ENCODE measurements around the gene RPN2.

RPN2 gene

DNA sequence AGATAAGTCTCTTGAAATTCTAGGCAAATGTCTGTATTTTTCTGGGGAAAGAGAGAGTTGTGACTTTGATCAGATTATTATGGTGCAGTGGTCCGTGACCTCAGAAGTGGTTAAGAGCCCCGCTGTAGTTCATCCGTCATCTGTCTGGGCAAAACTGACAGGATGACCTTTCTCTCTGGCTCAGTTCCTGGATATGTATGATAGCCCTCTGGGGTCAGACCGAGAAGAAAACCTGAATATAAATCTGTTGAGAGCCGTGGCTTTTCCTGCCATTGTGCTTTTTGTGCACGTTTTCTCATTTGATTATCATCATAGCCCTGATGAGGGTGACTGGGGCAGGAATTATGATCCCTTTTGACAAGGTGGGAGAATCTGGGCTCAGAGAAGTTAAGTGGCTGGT is 55.9 kb downstream of the RPN2 start:
- peaks cover 90% of the 10 kb centered on the region for H3K36me3 ChIP-seq (ENCODE audit: control insufficient read depth, low read depth, low read length)

DNA sequence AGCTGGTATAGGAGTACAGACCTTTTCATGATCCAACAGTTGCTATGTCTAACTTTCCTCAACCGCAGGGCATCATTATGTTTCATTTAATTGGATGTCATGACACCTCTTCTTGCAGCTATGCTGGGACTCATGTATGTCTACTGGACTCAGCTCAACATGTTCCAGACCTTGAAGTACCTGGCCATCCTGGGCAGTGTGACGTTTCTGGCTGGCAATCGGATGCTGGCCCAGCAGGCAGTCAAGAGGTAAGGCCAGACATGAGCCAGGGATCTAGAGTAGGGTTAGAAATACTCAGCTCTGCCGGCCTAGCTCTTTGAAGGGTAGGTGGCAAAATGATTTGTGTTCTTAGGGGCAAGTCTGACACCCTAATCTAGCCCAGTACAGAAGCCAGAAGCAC is 57.3 kb downstream of the RPN2 start:
- H3K27me3 ChIP-seq (ENCODE audit: control insufficient read depth, insufficient read depth, low read length) = no peaks in the 10 kb centered on the region
- no peaks in the 10 kb centered on the region for H3K9me3 ChIP-seq (ENCODE audit: control insufficient read depth, low read depth, low read length)
- H3K27ac ChIP-seq (ENCODE audit: low read length) = no peak overlapping the region
- peaks cover 93% of the 10 kb centered on the region for H3K36me3 ChIP-seq (ENCODE audit: control insufficient read depth, low read depth, low read length)
- H3K4me3 ChIP-seq (ENCODE audit: low read length) = no peak overlapping the region
- H3K4me1 ChIP-seq (ENCODE audit: control insufficient read depth, low read depth, low read length) = no peaks in the 10 kb centered on the region
- H3K9ac ChIP-seq (ENCODE audit: low read length) = no peak overlapping the region

More for the DNA sequence above, 55.9 kb downstream of the RPN2 start:
- no peak overlapping the region for H3K4me3 ChIP-seq (ENCODE audit: low read length)
- no peaks in the 10 kb centered on the region for H3K27me3 ChIP-seq (ENCODE audit: control insufficient read depth, insufficient read depth, low read length)
- peaks cover 7% of the 10 kb centered on the region for H3K4me1 ChIP-seq (ENCODE audit: control insufficient read depth, low read depth, low read length)
- no peak overlapping the region for H3K27ac ChIP-seq (ENCODE audit: low read length)
- H3K9ac ChIP-seq (ENCODE audit: low read length) = no peak overlapping the region
- no peaks in the 10 kb centered on the region for H3K9me3 ChIP-seq (ENCODE audit: control insufficient read depth, low read depth, low read length)

DNA sequence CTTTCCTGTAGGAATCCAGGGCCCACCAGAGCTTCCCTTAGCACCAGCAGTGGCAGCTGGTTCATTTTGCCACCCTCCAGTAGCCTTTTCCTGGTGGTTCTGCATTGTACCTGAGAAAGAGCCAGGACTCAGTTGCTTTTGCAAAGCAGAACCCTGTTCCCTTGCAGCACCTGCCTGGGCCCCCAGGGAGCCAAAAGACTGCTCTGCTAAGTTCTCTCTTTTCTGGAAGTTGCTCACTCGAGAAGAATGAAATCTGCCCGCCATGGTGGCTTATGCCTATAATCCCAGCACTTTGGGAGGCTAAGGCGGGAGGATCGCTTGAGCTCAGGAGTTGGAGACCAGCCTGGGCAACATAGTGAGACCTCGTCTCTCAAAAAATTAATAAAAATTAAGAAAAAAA is 58.5 kb downstream of the RPN2 start:
- peaks cover 95% of the 10 kb centered on the region for H3K36me3 ChIP-seq (ENCODE audit: control insufficient read depth, low read depth, low read length)
- H3K4me1 ChIP-seq (ENCODE audit: control insufficient read depth, low read depth, low read length) = no peaks in the 10 kb centered on the region
- no peak overlapping the region for H3K9ac ChIP-seq (ENCODE audit: low read length)
- no peaks in the 10 kb centered on the region for H3K9me3 ChIP-seq (ENCODE audit: control insufficient read depth, low read depth, low read length)
- H3K27ac ChIP-seq (ENCODE audit: low read length) = no peak overlapping the region
- H3K27me3 ChIP-seq (ENCODE audit: control insufficient read depth, insufficient read depth, low read length) = no peaks in the 10 kb centered on the region
- no peak overlapping the region for H3K4me3 ChIP-seq (ENCODE audit: low read length)

DNA sequence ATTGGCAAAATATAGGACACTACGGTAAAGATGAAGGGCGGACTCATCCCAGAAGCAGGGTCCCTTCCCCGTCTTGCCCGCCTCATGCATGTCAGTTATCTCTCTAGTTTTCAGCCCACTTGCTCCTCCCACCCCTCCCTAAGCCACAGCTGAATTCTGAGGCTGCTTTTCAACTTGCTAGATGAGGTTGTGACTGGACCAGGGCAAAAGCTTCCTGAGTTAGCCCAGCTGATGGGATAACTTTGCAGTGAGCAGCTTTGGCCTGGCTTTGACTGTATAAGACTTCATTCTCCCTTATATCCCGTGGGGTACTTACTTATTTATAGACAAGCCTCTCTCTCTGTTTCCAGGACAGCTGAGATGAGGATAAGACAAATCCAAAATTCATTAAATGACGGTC is 59.3 kb downstream of the RPN2 start:
- H3K9ac ChIP-seq (ENCODE audit: low read length) = no peak overlapping the region
- H3K4me3 ChIP-seq (ENCODE audit: low read length) = no peak overlapping the region
- H3K36me3 ChIP-seq (ENCODE audit: control insufficient read depth, low read depth, low read length) = peaks cover 95% of the 10 kb centered on the region
- H3K9me3 ChIP-seq (ENCODE audit: control insufficient read depth, low read depth, low read length) = no peaks in the 10 kb centered on the region
- H3K27me3 ChIP-seq (ENCODE audit: control insufficient read depth, insufficient read depth, low read length) = no peaks in the 10 kb centered on the region
- no peak overlapping the region for H3K27ac ChIP-seq (ENCODE audit: low read length)
- H3K4me1 ChIP-seq (ENCODE audit: control insufficient read depth, low read depth, low read length) = no peaks in the 10 kb centered on the region

DNA sequence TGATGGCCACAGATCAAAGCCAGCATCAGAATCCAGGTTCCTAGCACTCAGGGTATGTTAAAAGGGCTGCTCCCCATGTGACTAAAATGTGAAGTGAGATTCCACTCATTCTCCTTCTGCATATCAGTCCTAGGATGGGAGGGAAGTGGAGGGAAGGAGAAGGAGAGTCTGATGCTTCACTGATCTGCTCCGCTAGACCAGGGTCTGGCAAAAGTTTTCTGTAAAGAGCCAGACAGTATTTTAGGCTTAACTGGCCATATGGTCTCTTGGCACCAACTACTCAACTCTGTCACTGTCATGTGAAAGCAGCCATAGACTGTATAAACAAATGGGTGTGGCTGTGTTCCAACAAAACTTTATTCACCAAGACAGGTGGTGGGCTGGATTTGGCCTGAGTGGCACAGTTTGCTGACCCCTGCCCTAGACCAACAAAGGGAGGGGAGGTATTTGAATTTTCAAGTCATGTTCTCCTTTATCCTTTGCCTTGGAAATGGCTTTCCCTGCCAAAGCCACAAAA is 59.9 kb downstream of the RPN2 start:
- Histone ChIP-seq H3K4me3 (ENCODE audit: low read length) (no peak overlapping the region), H3K36me3 (ENCODE audit: control insufficient read depth, low read depth, low read length) (peaks cover 95% of the 10 kb centered on the region), H3K27me3 (ENCODE audit: control insufficient read depth, insufficient read depth, low read length) (no peaks in the 10 kb centered on the region), H3K4me1 (ENCODE audit: control insufficient read depth, low read depth, low read length) (no peaks in the 10 kb centered on the region), H3K9ac (ENCODE audit: low read length) (no peak overlapping the region), H3K9me3 (ENCODE audit: control insufficient read depth, low read depth, low read length) (no peaks in the 10 kb centered on the region), H3K27ac (ENCODE audit: low read length) (no peak overlapping the region)

DNA sequence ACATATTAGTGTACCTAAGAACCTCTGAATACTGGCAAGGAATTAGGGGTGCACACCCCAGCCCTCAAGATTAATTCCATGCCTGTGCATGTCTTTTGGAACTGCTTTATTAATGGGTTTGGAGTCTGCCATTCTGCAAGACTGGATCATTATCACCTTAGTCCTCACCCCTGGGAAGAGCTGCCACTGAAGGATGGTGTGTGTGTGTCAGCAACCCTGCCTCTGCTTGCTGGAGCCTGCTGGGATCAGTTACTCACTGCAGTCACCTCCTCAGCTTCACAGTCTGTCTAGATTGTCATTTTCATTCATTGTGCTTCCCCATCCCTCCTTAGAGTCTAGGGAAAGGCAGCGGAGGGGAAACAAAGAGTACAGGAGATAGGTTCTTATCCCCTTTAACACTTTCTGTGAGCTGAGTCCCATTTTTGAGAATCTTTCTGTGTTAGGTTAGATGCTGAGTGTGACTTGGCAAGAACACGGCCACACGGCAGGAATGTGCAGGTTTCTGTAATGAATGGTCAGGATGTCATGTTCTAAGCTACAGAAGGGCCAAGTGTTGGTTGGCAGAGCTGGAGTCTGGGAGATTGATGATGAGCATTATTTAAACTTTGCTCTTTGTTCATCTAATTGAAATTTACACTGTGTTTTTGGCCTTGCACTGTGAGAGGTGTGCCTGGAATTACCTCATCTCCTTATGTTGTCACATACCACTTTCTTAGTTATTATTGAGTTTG is 61.4 kb downstream of the RPN2 start:
- H3K4me1 ChIP-seq (ENCODE audit: control insufficient read depth, low read depth, low read length) = peaks cover 8% of the 10 kb centered on the region

DNA sequence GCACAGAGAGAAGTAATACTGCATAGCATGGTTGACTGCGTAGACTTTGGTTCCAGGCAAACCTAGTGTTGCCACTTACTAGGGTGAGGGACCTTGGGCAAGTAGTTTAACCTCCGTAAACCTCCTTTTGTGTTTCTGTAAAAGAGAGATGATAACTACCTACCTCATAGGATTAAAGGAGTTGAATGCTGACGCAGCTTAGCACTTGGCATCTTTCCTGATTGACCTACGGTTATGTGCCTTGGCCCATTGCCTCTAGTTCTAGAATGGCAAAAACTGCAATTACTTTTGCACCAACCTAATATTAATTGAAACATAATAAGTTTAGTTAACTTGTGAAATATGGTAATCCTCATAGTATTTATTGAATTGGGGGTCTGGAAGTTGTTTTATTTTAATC is 63.4 kb downstream of the RPN2 start:
- no peak overlapping the region for H3K9ac ChIP-seq (ENCODE audit: low read length)
- no peak overlapping the region for H3K4me3 ChIP-seq (ENCODE audit: low read length)
- H3K4me1 ChIP-seq (ENCODE audit: control insufficient read depth, low read depth, low read length) = peaks cover 16% of the 10 kb centered on the region
- H3K36me3 ChIP-seq (ENCODE audit: control insufficient read depth, low read depth, low read length) = peaks cover 66% of the 10 kb centered on the region
- H3K9me3 ChIP-seq (ENCODE audit: control insufficient read depth, low read depth, low read length) = no peaks in the 10 kb centered on the region
- no peak overlapping the region for H3K27ac ChIP-seq (ENCODE audit: low read length)
- no peaks in the 10 kb centered on the region for H3K27me3 ChIP-seq (ENCODE audit: control insufficient read depth, insufficient read depth, low read length)

More for the DNA sequence above, 61.4 kb downstream of the RPN2 start:
- Histone ChIP-seq H3K9me3 (ENCODE audit: control insufficient read depth, low read depth, low read length) (no peaks in the 10 kb centered on the region), H3K9ac (ENCODE audit: low read length) (no peak overlapping the region), H3K27me3 (ENCODE audit: control insufficient read depth, insufficient read depth, low read length) (no peaks in the 10 kb centered on the region), H3K4me3 (ENCODE audit: low read length) (no peak overlapping the region), H3K36me3 (ENCODE audit: control insufficient read depth, low read depth, low read length) (peaks cover 84% of the 10 kb centered on the region), H3K27ac (ENCODE audit: low read length) (no peak overlapping the region)

DNA sequence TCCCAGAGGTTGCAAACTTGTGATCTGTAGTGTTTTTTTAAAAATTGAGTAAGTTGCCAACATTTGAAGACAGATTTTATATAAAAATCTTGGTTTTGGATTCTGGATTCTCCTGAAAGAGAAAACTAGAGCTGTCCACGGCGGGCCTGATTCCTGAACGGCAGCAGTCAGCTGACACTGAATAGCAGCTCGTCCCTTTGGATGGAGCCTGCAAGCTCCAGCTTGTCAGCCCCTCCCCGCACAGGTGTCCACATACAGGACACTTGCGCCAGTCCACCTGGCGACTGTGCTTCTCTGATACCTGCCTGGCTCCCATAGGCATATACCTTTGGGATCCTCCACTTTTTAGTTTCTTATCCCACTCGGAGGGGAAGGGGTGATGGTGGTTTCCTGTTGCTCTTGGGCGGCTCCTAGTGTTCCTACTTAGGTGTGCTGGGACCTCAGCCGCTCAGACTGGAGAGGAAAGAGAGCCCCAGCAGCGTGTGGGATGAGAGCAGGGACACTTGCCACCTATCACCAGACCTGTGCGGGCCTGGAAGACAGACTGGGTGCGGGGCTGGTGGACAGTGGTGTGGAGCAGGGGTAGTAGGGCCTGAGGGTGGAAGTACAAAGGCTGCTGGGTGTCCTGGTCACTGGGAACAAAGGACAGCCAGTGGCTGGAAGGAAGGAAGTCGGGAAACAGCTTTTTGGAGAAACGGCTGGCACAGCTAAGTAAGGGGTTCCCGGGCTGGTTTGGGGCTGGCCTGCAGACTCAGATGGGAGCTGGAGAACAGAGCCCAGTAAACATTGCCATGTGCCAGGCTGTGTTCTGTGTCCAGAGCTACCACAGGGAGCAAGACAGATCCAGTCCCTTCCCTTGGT is 64.2 kb downstream of the RPN2 start:
- Histone ChIP-seq H3K27me3 (ENCODE audit: control insufficient read depth, insufficient read depth, low read length) (no peaks in the 10 kb centered on the region), H3K27ac (ENCODE audit: low read length) (peak overlapping the region; percentile 30), H3K9me3 (ENCODE audit: control insufficient read depth, low read depth, low read length) (no peaks in the 10 kb centered on the region), H3K9ac (ENCODE audit: low read length) (no peak overlapping the region), H3K4me1 (ENCODE audit: control insufficient read depth, low read depth, low read length) (peaks cover 16% of the 10 kb centered on the region), H3K36me3 (ENCODE audit: control insufficient read depth, low read depth, low read length) (peaks cover 59% of the 10 kb centered on the region), H3K4me3 (ENCODE audit: low read length) (no peak overlapping the region)

DNA sequence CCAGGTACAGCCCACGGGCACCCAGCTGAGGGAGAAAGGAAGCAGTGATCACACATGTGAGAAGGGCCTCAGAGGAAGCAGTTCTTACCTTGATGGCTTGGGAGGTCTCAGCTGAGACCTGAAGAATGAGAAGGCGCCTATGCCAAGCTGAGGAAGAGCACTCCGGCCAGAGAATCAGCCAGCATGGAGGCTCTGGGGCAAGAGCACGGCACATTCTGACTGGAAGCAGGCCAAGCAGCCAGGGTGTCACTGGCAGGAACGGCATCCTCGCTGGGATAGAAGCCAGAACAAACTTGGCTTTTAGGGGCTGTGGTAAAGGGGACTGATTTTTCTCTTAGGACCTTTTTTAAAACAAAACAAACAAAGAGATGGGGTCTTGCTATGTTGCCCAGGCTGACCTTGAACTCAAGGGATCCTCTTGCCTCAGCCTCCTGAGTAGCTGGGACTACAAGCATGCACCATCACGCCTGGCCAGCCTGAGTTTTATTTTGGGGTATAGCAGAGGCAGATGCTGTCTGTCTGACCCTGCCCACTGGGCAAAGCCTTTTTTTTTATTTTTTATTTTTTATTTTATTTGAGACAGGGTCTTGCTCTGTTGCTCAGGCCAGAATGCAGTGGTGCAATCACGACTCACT is 64.9 kb downstream of the RPN2 start:
- no peaks in the 10 kb centered on the region for H3K9me3 ChIP-seq (ENCODE audit: control insufficient read depth, low read depth, low read length)
- H3K9ac ChIP-seq (ENCODE audit: low read length) = no peak overlapping the region
- H3K27ac ChIP-seq (ENCODE audit: low read length) = no peak overlapping the region
- no peak overlapping the region for H3K4me3 ChIP-seq (ENCODE audit: low read length)
- peaks cover 16% of the 10 kb centered on the region for H3K4me1 ChIP-seq (ENCODE audit: control insufficient read depth, low read depth, low read length)
- H3K27me3 ChIP-seq (ENCODE audit: control insufficient read depth, insufficient read depth, low read length) = no peaks in the 10 kb centered on the region
- peaks cover 51% of the 10 kb centered on the region for H3K36me3 ChIP-seq (ENCODE audit: control insufficient read depth, low read depth, low read length)

DNA sequence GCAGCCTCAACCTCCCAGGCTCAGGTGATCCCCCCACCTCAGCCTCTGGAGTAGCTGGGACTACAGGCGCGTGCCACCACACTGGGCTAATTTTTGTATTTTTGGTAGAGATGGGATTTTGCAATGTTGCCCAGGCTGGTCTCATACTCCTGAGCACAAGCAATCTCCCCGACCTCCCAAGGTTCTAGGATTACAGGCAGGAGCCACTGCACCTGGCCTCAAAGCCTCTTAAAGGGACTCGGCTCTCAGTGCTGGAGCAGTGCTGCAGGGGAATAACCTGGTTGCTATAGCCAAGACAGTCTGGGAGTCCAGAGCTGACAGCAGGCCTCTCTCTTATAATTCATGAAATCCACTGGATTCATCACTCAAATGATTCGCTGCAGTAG is 65.4 kb downstream of the RPN2 start:
- no peaks in the 10 kb centered on the region for H3K27me3 ChIP-seq (ENCODE audit: control insufficient read depth, insufficient read depth, low read length)
- H3K9ac ChIP-seq (ENCODE audit: low read length) = no peak overlapping the region
- H3K4me3 ChIP-seq (ENCODE audit: low read length) = no peak overlapping the region
- no peak overlapping the region for H3K27ac ChIP-seq (ENCODE audit: low read length)
- peaks cover 46% of the 10 kb centered on the region for H3K36me3 ChIP-seq (ENCODE audit: control insufficient read depth, low read depth, low read length)
- H3K4me1 ChIP-seq (ENCODE audit: control insufficient read depth, low read depth, low read length) = peaks cover 16% of the 10 kb centered on the region
- H3K9me3 ChIP-seq (ENCODE audit: control insufficient read depth, low read depth, low read length) = no peaks in the 10 kb centered on the region
